ENCODE results near the gene STIM2. TPM values are rescaled to one million over a fixed set of nuclear protein-coding genes. Genes with fewer than 3 reads are reported as not detected.

STIM2 gene
- total and polyA plus RNA-seq, 2 donors (not counting 1 experiment from before 2014, with no cell fraction given), result 48.6 to 96.0 TPM

DNA sequence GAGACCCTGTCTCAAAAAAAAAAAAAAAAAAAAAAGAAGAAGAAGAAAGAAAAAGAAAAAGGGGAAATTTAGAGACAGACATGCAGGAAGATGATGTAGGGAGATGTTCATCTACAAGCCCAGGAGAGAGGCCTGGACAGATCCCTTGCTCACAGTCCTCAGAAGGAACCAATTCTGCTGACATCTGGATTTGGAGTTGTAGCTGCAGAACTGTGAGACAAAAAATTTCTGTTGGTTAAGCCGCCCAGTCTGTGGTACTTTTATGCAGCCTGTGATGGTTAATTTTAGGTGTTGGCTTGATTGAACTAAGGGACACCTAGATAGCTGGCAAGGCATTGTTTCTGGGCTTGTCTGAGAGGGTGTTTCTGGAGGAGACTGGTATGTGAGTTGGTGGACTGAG lies 10.1 kb upstream of the STIM2 start:
- no peak overlapping the region for H2AFZ ChIP-seq (ENCODE audit: insufficient read depth, low read depth, low read length, poor library complexity, severe bottlenecking)
- H3K9ac ChIP-seq (ENCODE audit: low read length), result no peak overlapping the region
- H3K9me3 Mint-ChIP-seq (ENCODE audit: insufficient read depth), result peaks cover 6% of the 10 kb centered on the region
- intact Hi-C loops (cut with micrococcal nuclease), result no loop called here
- ATAC-seq (ENCODE audit: low read depth) (no peak), DNase-seq (no peak)
- H3K27me3 ChIP-seq (replicated peaks in 1 of 4; ENCODE audit: control extremely low read depth in 1 of 4, control insufficient read depth in 3 of 4, insufficient read depth in 4 of 4, low read length in 3 of 4), result no peaks in the 10 kb centered on the region
- H3K79me2 ChIP-seq (ENCODE audit: control insufficient read depth, insufficient read depth, low read length), result no peaks in the 10 kb centered on the region
- no peaks in the 10 kb centered on the region for H4K20me1 ChIP-seq (ENCODE audit: control insufficient read depth, insufficient read depth, low read length, poor library complexity, severe bottlenecking)
- ChIA-PET CTCF (interaction anchor here (1.3 kb wide), 1 partner anchor 36 kb away, joined by 3 read pairs; no protein-coding TSS in a partner anchor), POLR2A (no interaction called here)
- H3K4me1 Mint-ChIP-seq, result no peaks in the 10 kb centered on the region
- peaks cover 4% of the 10 kb centered on the region for H3K27me3 Mint-ChIP-seq
- no peak overlapping the region for H3K4me2 ChIP-seq (replicated peaks; ENCODE audit: low read depth, low read length, poor library complexity, severe bottlenecking)
- no peak overlapping the region for H3K4me3 Mint-ChIP-seq
- 93% methylated on average over 1 of the region's 1 CpG for WGBS (ENCODE audit: insufficient coverage)
- no peaks in the 10 kb centered on the region for H3K9me3 ChIP-seq (ENCODE audit: control extremely low read depth in 1 of 3, control insufficient read depth in 2 of 3, insufficient read depth in 1 of 3, low read length in 2 of 3)
- TF ChIP-seq, protein P1, sequence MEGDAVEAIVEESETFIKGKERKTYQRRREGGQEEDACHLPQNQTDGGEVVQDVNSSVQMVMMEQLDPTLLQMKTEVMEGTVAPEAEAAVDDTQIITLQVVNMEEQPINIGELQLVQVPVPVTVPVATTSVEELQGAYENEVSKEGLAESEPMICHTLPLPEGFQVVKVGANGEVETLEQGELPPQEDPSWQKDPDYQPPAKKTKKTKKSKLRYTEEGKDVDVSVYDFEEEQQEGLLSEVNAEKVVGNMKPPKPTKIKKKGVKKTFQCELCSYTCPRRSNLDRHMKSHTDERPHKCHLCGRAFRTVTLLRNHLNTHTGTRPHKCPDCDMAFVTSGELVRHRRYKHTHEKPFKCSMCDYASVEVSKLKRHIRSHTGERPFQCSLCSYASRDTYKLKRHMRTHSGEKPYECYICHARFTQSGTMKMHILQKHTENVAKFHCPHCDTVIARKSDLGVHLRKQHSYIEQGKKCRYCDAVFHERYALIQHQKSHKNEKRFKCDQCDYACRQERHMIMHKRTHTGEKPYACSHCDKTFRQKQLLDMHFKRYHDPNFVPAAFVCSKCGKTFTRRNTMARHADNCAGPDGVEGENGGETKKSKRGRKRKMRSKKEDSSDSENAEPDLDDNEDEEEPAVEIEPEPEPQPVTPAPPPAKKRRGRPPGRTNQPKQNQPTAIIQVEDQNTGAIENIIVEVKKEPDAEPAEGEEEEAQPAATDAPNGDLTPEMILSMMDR (IDR thresholded peaks at IDR 0.05), result no peak
- no peak for TF ChIP-seq EZH2 (IDR thresholded peaks at IDR 0.05; ENCODE audit: borderline replicate concordance, insufficient read depth, low read depth, low read length, poor library complexity, severe bottlenecking)
- no peak overlapping the region for H3K27ac Mint-ChIP-seq
- H3K4me1 ChIP-seq (ENCODE audit: control insufficient read depth in 2 of 2, insufficient read depth in 2 of 2, low read length in 2 of 2), result no peaks in the 10 kb centered on the region
- no peaks in the 10 kb centered on the region for H3K36me3 ChIP-seq (replicated peaks in 1 of 2; ENCODE audit: control extremely low read depth in 1 of 2, control insufficient read depth in 1 of 2, extremely low read depth in 1 of 2, insufficient read depth in 2 of 2, low read length in 1 of 2)
- no peak overlapping the region for H3K27ac ChIP-seq (ENCODE audit: low read length in 2 of 2)
- no peak overlapping the region for H3K4me3 ChIP-seq (ENCODE audit: control extremely low read depth in 1 of 5, extremely low read depth in 1 of 5, insufficient read depth in 1 of 5, low read depth in 2 of 5, low read length in 4 of 5)

DNA sequence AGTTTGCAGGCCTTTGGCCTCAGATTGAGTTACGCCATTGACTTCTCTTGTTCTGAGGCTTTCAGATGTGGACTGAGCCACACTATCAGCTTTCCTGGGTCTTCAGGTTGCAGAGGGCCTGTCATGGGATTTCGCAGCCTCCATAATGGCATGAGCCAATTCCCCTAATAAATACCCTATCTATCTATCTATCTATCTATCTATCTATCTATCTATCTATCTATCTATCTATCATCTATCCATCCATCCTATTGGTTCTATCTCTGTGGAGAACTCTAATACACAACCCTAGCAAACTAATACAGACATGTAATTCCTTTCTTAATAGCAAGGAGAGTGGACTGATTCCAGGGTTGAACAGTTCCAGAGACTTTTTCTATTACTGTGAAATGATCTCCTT lies 9.5 kb upstream of the STIM2 start:
- Histone ChIP-seq H3K36me3 (replicated peaks in 1 of 2; ENCODE audit: control extremely low read depth in 1 of 2, control insufficient read depth in 1 of 2, extremely low read depth in 1 of 2, insufficient read depth in 2 of 2, low read length in 1 of 2) (no peaks in the 10 kb centered on the region), H3K79me2 (ENCODE audit: control insufficient read depth, insufficient read depth, low read length) (no peaks in the 10 kb centered on the region), H2AFZ (ENCODE audit: insufficient read depth, low read depth, low read length, poor library complexity, severe bottlenecking) (no peak overlapping the region), H3K4me1 (ENCODE audit: control insufficient read depth in 2 of 2, insufficient read depth in 2 of 2, low read length in 2 of 2) (no peaks in the 10 kb centered on the region), H3K27me3 (replicated peaks in 1 of 4; ENCODE audit: control extremely low read depth in 1 of 4, control insufficient read depth in 3 of 4, insufficient read depth in 4 of 4, low read length in 3 of 4) (no peaks in the 10 kb centered on the region), H3K9me3 (ENCODE audit: control extremely low read depth in 1 of 3, control insufficient read depth in 2 of 3, insufficient read depth in 1 of 3, low read length in 2 of 3) (no peaks in the 10 kb centered on the region), H3K4me2 (replicated peaks; ENCODE audit: low read depth, low read length, poor library complexity, severe bottlenecking) (no peak overlapping the region), H3K9ac (ENCODE audit: low read length) (no peak overlapping the region), H3K27ac (ENCODE audit: low read length in 2 of 2) (no peak overlapping the region), H3K4me3 (ENCODE audit: control extremely low read depth in 1 of 5, extremely low read depth in 1 of 5, insufficient read depth in 1 of 5, low read depth in 2 of 5, low read length in 4 of 5) (no peak overlapping the region), H4K20me1 (ENCODE audit: control insufficient read depth, insufficient read depth, low read length, poor library complexity, severe bottlenecking) (no peaks in the 10 kb centered on the region)
- no peak for ATAC-seq (ENCODE audit: low read depth)
- intact Hi-C loops (cut with micrococcal nuclease), result no loop called here
- CTCF ChIA-PET, result interaction anchor here (1.3 kb wide), 1 partner anchor 35 kb away, joined by 3 read pairs; no protein-coding TSS in a partner anchor
- peaks cover 6% of the 10 kb centered on the region for H3K9me3 Mint-ChIP-seq (ENCODE audit: insufficient read depth)
- no peak for DNase-seq
- peaks cover 4% of the 10 kb centered on the region for H3K27me3 Mint-ChIP-seq
- POLR2A ChIA-PET, result no interaction called here
- no peak overlapping the region for H3K27ac Mint-ChIP-seq
- H3K4me1 Mint-ChIP-seq, result no peaks in the 10 kb centered on the region
- no peak overlapping the region for H3K4me3 Mint-ChIP-seq
- WGBS (ENCODE audit: insufficient coverage), result 92% methylated on average over 1 of the region's 2 CpGs
- TF ChIP-seq, protein P1 (IDR thresholded peaks at IDR 0.05), result no peak
- no peak for TF ChIP-seq EZH2 (IDR thresholded peaks at IDR 0.05; ENCODE audit: borderline replicate concordance, insufficient read depth, low read depth, low read length, poor library complexity, severe bottlenecking)

Measured in B cell (primary cell).